Measurements from ENCODE around the gene JAML.
A peak's percentile ranks its signal among the peaks of the same experiment; 100 is the strongest.

The JAML gene

GRCh38 chr11:118240999-118241763, 16.4 kb upstream of the JAML start:
- DNase-seq (peak; percentile 58), ATAC-seq (peak; percentile 89)

- DNase-seq (no peak), ATAC-seq (no peak)
These were observed 14.8 kb upstream of the JAML start for GRCh38 chr11:118239509-118240205.

GRCh38 chr11:118238929-118239328, 14.1 kb upstream of the JAML start:
- ATAC-seq (no peak), DNase-seq (no peak)

GRCh38 chr11:118238421-118238820, 13.6 kb upstream of the JAML start:
- ATAC-seq (no peak), DNase-seq (no peak)

GRCh38 chr11:118236170-118236569, 11.4 kb upstream of the JAML start:
- no peak for DNase-seq
- no peak for ATAC-seq

- DNase-seq: no peak
- no peak for ATAC-seq
These were observed 10.0 kb upstream of the JAML start for GRCh38 chr11:118234833-118235232.

- no peak for DNase-seq
- ATAC-seq: no peak
These were observed 9.0 kb upstream of the JAML start for GRCh38 chr11:118233850-118234249.

GRCh38 chr11:118233377-118233776, 8.6 kb upstream of the JAML start:
- DNase-seq: no peak
- ATAC-seq: no peak

- peak; percentile 51 for DNase-seq
- peak; percentile 93 for ATAC-seq
These were observed 7.8 kb upstream of the JAML start for GRCh38 chr11:118232659-118233058.

- DNase-seq (no peak), ATAC-seq (no peak)
These were observed 6.7 kb upstream of the JAML start for GRCh38 chr11:118231461-118231860.

GRCh38 chr11:118230088-118230487, 5.3 kb upstream of the JAML start:
- no peak for DNase-seq

GRCh38 chr11:118229274-118229847, 4.5 kb upstream of the JAML start:
- ATAC-seq: no peak
- DNase-seq: no peak

More at GRCh38 chr11:118230088-118230487, 5.3 kb upstream of the JAML start:
- peak; percentile 2 for ATAC-seq

GRCh38 chr11:118227865-118228785, 3.3 kb upstream of the JAML start:
- peak; percentile 33 for DNase-seq
- peak; percentile 10 for ATAC-seq

- ATAC-seq (peak; percentile 5), DNase-seq (peak; percentile 7)
These were observed 2.0 kb upstream of the JAML start for GRCh38 chr11:118226781-118227180.

GRCh38 chr11:118226296-118226695, 1.5 kb upstream of the JAML start:
- no peak for ATAC-seq
- DNase-seq: peak; percentile 46

GRCh38 chr11:118223992-118224391, 819 bp downstream of the JAML start:
- peak; percentile 47 for DNase-seq
- peak; percentile 54 for ATAC-seq

GRCh38 chr11:118223570-118223969, 1.2 kb downstream of the JAML start:
- no peak for DNase-seq
- ATAC-seq: peak; percentile 21

GRCh38 chr11:118222437-118222836, 2.4 kb downstream of the JAML start:
- DNase-seq (no peak), ATAC-seq (no peak)

GRCh38 chr11:118221419-118221818, 3.4 kb downstream of the JAML start:
- DNase-seq: no peak
- no peak for ATAC-seq

- ATAC-seq: no peak
- DNase-seq: no peak
These were observed 5.1 kb downstream of the JAML start for GRCh38 chr11:118219732-118220131.

- ATAC-seq: no peak
- DNase-seq: no peak
These were observed 5.6 kb downstream of the JAML start for GRCh38 chr11:118219244-118219643.

GRCh38 chr11:118217575-118217974, 7.2 kb downstream of the JAML start:
- no peak for DNase-seq
- ATAC-seq: peak; percentile 58

Data from stimulated activated naive CD8-positive, alpha-beta T cell treated with anti-CD3 and anti-CD28 coated beads, Interleukin-15, Interleukin-2, amounts not matched to agents 100 U/mL and 50 U/mL, for 24 hours (primary cell).